NT2/D1 (cell line): Measurements from ENCODE around the gene LSP1.

Experiments
- DNase-seq: peaks from one replicate; pipeline ENCODE4 v3.0.0-alpha.2; 2011; ENCODE audit warnings: low read depth, low spot score
- H3K27me3 ChIP-seq: 2 replicates; pipeline ENCODE4 v1.6.0; 2011; ENCODE audit warnings: mild to moderate bottlenecking; ENCODE audit not compliant: insufficient read length, insufficient read depth
- H3K36me3 ChIP-seq: 2 replicates; pipeline ENCODE4 v1.6.1; 2011; ENCODE audit warnings: mild to moderate bottlenecking, low read length, mixed read lengths; ENCODE audit not compliant: insufficient read depth, insufficient read length
- H3K4me1 ChIP-seq: 2 replicates; pipeline ENCODE4 v1.5.1; 2011; ENCODE audit not compliant: insufficient read depth, insufficient read length
- H3K4me3 ChIP-seq: 2 replicates; pipeline ENCODE4 v1.5.1; 2011; ENCODE audit warnings: low read depth; ENCODE audit not compliant: insufficient read length
- H3K9ac ChIP-seq: 2 replicates; pipeline ENCODE4 v1.6.0; 2011; ENCODE audit warnings: low read depth; ENCODE audit not compliant: insufficient read length
- H3K9me3 ChIP-seq: 2 replicates; pipeline ENCODE4 v1.5.1; 2011; ENCODE audit warnings: mild to moderate bottlenecking, low read length; ENCODE audit not compliant: insufficient read depth
- SUZ12 ChIP-seq: IDR thresholded peaks from 2 replicates; pipeline ENCODE4 v1.6.1; 2011; ENCODE audit not compliant: insufficient read length, insufficient read depth; ENCODE audit errors: extremely low read depth
- YY1 ChIP-seq: IDR thresholded peaks from 2 replicates; pipeline ENCODE4 v1.6.1; 2011; ENCODE audit not compliant: insufficient read length, insufficient read depth
- ZNF274 ChIP-seq: IDR thresholded peaks from 2 replicates; pipeline ENCODE4 v1.6.1; 2011; ENCODE audit warnings: mild to moderate bottlenecking, low read depth, low read length

Gene LSP1

DNA sequence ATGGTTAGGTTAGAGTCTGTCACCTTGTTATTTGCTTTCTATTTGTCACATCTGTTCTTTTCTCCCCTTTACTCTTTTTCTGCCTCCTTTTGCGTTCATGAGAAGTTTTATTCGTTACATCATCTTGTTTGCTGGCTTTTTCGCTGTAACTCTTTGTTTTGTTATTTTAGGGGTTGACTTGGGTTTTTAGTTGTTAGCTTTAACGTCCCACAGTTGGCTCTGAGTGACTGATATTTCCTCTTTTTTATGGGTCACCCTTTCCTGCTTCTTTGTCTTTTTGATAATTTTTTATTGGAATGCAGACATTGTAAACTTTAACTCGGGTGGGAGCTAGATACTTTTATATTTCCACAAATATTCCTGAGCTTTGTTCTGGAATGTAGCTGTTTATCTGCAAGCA is 53.3 kb downstream of the LSP1 start:
- Histone ChIP-seq H3K9ac (no peak overlapping the region), H3K9me3 (no peaks in the 10 kb centered on the region), H3K36me3 (no peaks in the 10 kb centered on the region), H3K4me1 (no peaks in the 10 kb centered on the region), H3K27me3 (no peaks in the 10 kb centered on the region), H3K4me3 (no peak overlapping the region)
- DNase-seq, result no peak
- TF ChIP-seq SUZ12, result no peak
- no peak for TF ChIP-seq YY1
- TF ChIP-seq ZNF274, result no peak

DNA sequence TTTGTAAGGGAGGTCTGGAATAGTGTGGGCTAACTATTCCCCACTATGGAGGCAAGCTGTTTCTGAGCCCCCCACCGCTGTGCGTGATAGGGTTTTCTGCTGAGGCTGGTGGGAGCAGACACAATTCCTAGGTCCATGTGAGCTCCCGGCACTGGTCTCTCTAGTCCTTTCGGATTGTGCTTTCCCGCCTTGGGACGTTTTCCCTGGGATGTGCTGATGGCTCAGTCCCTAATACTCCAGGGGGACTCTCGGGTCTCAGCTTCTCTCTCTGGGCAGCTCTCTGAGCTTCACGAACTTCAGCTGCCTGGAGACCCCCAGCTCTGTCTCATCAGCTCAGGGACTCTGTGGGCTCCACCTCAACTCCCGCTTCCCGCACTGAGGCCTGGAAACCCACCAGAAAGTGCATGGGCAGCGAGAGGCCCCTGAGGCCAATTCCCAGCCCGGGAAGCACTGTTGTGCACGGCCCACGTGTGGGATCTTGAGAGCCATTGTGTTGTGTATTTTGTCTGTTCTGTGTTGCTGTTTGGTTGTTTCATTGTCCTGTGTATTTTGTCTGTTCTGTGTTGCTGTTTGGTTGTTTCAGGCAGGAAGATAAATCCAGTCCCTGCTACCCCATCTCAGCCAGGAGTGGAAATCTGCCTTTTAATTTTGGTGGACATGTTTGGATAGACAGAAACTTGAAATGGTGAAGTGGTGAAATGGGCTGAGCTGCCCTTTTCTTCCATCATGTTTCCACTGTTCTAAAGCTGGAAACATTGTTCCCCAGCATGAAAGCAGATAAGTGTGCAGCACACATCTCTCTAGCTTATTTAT is 53.9 kb downstream of the LSP1 start:
- no peaks in the 10 kb centered on the region for H3K9me3 ChIP-seq
- no peak overlapping the region for H3K9ac ChIP-seq
- H3K4me3 ChIP-seq, result no peak overlapping the region
- no peak for DNase-seq
- H3K4me1 ChIP-seq, result no peaks in the 10 kb centered on the region
- no peaks in the 10 kb centered on the region for H3K27me3 ChIP-seq
- H3K36me3 ChIP-seq, result no peaks in the 10 kb centered on the region
- TF ChIP-seq ZNF274 (no peak), YY1 (no peak), SUZ12 (no peak)

- Histone ChIP-seq H3K27me3 (no peaks in the 10 kb centered on the region), H3K4me3 (no peak overlapping the region), H3K9ac (no peak overlapping the region), H3K36me3 (no peaks in the 10 kb centered on the region), H3K4me1 (no peaks in the 10 kb centered on the region), H3K9me3 (no peaks in the 10 kb centered on the region)
- DNase-seq, result no peak
- TF ChIP-seq SUZ12 (no peak), YY1 (no peak), ZNF274 (no peak)
These were observed 55.7 kb downstream of the LSP1 start for GRCh38 chr11:1908618-1909017.

DNA sequence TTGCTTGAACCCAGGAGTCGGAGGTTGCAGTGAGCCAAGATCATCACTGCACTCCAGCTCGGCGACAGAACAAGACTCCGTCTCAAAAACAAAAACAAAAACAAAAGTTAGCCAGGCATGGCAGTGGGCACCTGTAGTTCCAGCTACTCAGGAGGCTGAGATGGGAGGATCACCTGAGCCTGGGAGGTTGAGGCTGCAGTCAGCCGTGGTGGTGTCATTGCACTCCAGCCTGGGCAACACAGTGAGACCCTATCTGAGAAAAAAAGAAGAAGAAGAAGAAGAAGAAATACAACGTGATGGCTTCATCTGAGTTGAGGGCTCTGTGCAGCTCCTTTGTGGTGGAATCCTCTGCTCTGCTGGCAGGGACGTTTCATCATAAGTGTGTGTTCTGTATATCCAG is 56.6 kb downstream of the LSP1 start:
- no peaks in the 10 kb centered on the region for H3K27me3 ChIP-seq
- no peaks in the 10 kb centered on the region for H3K4me1 ChIP-seq
- H3K36me3 ChIP-seq, result no peaks in the 10 kb centered on the region
- no peak for DNase-seq
- no peak overlapping the region for H3K4me3 ChIP-seq
- no peaks in the 10 kb centered on the region for H3K9me3 ChIP-seq
- no peak overlapping the region for H3K9ac ChIP-seq
- no peak for TF ChIP-seq ZNF274
- no peak for TF ChIP-seq YY1
- no peak for TF ChIP-seq SUZ12

GRCh38 chr11:1912289-1912878 is 59.5 kb downstream of the LSP1 start:
- Histone ChIP-seq H3K9me3 (no peaks in the 10 kb centered on the region), H3K9ac (no peak overlapping the region), H3K4me1 (peaks cover 8% of the 10 kb centered on the region), H3K4me3 (no peak overlapping the region), H3K27me3 (peaks cover 4% of the 10 kb centered on the region), H3K36me3 (no peaks in the 10 kb centered on the region)
- no peak for DNase-seq
- TF ChIP-seq ZNF274, result no peak
- no peak for TF ChIP-seq YY1
- TF ChIP-seq SUZ12, result no peak

- no peak for DNase-seq
- no peaks in the 10 kb centered on the region for H3K36me3 ChIP-seq
- TF ChIP-seq SUZ12 (no peak), YY1 (no peak), ZNF274 (no peak)
- H3K9ac ChIP-seq, result no peak overlapping the region
- peaks cover 13% of the 10 kb centered on the region for H3K4me1 ChIP-seq
- H3K9me3 ChIP-seq, result no peaks in the 10 kb centered on the region
- H3K4me3 ChIP-seq, result no peak overlapping the region
- H3K27me3 ChIP-seq, result peaks cover 4% of the 10 kb centered on the region
These were observed 60.6 kb downstream of the LSP1 start for GRCh38 chr11:1913271-1914060.

DNA sequence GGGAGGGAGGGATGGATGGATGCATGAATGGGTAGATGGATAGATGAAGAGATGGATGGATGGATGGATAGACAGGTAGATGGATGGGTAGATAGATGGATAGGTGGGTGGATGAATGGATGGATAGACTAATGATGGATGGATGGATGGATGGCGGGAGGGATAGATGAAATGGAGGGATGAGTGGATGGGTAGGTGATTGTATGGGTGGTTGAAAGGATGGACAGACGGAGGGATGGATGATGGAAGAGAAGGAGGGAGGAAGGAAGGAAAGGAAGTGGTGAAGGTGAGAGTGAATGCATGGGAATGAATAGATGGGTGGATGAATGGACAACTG is 62.9 kb downstream of the LSP1 start:
- TF ChIP-seq ZNF274 (no peak), YY1 (no peak), SUZ12 (no peak)
- Histone ChIP-seq H3K4me3 (no peak overlapping the region), H3K4me1 (peaks cover 13% of the 10 kb centered on the region), H3K9me3 (no peaks in the 10 kb centered on the region), H3K27me3 (peaks cover 4% of the 10 kb centered on the region), H3K9ac (no peak overlapping the region), H3K36me3 (no peaks in the 10 kb centered on the region)
- no peak for DNase-seq
